ENCODE data around the gene RBCK1.
A peak's percentile ranks its signal among the peaks of the same experiment; 100 is the strongest.

The RBCK1 gene

DNA sequence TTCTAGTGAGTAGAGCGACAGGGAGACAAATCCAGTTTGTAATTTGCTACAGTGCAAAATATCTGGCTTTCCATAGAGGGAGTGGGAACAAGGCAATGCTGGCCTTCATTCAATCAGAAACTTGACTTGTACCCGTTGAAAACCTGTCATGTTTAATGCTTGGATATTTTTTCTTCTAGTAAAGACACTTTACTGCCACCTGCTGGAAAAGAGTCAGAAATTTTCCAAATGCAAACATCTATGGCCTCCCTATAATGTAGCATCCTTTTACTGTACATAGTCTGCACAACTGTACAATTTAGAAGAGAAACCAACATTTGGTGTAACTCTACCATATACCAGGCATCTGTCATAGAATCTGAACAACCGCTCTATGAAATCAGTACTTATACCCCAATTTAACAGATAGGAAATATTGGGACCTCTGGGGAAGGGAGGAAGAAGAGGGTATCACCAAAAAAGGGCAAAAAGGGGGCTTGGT is 70.9 kb downstream of the RBCK1 start:
- 44% methylated on average over 2 of the region's 3 CpGs for WGBS (ENCODE audit: insufficient coverage)
- Histone ChIP-seq H3K9me3 (ENCODE audit: control extremely low read depth in 1 of 5, control insufficient read depth in 4 of 5, insufficient read depth in 2 of 5, low read depth in 1 of 5, low read length in 4 of 5) (no peaks in the 10 kb centered on the region), H3K4me3 (ENCODE audit: control insufficient read depth in 1 of 7, extremely low read depth in 1 of 7, insufficient read depth in 4 of 7, low read depth in 2 of 7, low read length in 6 of 7) (no peak overlapping the region), H3K27me3 (replicated peaks in 2 of 5; ENCODE audit: control insufficient read depth in 4 of 5, insufficient read depth in 5 of 5, low read length in 4 of 5) (no peaks in the 10 kb centered on the region), H3K4me1 (ENCODE audit: control extremely low read depth in 1 of 4, control insufficient read depth in 4 of 4, insufficient read depth in 4 of 4, low read length in 3 of 4) (no peaks in the 10 kb centered on the region), H3K36me3 (ENCODE audit: control insufficient read depth in 4 of 4, insufficient read depth in 4 of 4, low read length in 3 of 4) (peaks cover 13 to 53% (median 42%) of the 10 kb centered on the region in 4 experiments), H3K27ac (ENCODE audit: insufficient read depth in 1 of 2, low read depth in 1 of 2, low read length in 2 of 2, poor library complexity in 1 of 2, severe bottlenecking in 2 of 2) (no peak overlapping the region)
- ChIA-PET POLR2A (no interaction called here), CTCF (interaction anchor here (0.9 to 10.8 kb wide), 17 partner anchors 8 to 126 kb away, joined by 3 to 103 read pairs (median 4); no protein-coding TSS in a partner anchor)
- DNase-seq = peak; percentile 72 to 89 (median 82)

DNA sequence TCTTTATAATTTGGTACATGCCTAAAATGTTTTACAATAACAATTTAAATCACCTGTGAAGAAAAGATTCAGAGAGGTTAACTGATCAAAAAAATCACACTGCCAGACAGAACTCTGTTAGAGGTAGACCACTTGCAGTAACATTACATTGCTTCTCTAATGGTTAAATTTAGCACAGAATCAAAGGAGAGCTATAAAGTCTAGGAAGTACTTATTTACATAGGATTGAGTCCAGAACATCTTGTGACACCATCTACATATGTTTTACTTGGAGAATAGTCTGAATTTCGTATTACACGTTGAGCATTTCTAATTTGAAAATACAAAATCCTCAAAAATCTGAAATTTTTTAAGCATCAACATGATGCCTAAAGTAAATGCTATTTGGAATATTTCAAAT is 71.4 kb downstream of the RBCK1 start:
- no peaks in the 10 kb centered on the region for H3K4me1 ChIP-seq (ENCODE audit: control extremely low read depth in 1 of 4, control insufficient read depth in 4 of 4, insufficient read depth in 4 of 4, low read length in 3 of 4)
- peaks cover 15 to 58% (median 46%) of the 10 kb centered on the region in 4 experiments for H3K36me3 ChIP-seq (ENCODE audit: control insufficient read depth in 4 of 4, insufficient read depth in 4 of 4, low read length in 3 of 4)
- CTCF ChIA-PET = interaction anchor here (1.0 to 10.8 kb wide), 11 partner anchors 8 to 126 kb away, joined by 3 to 103 read pairs (median 4); no protein-coding TSS in a partner anchor
- DNase-seq = no peak
- H3K27me3 ChIP-seq (replicated peaks in 2 of 5; ENCODE audit: control insufficient read depth in 4 of 5, insufficient read depth in 5 of 5, low read length in 4 of 5) = no peaks in the 10 kb centered on the region
- POLR2A ChIA-PET = no interaction called here
- no CpG with 5 or more reads among the region's 2 CpGs for WGBS (ENCODE audit: insufficient coverage)
- no peak overlapping the region for H3K4me3 ChIP-seq (ENCODE audit: control insufficient read depth in 1 of 7, extremely low read depth in 1 of 7, insufficient read depth in 4 of 7, low read depth in 2 of 7, low read length in 6 of 7)
- H3K27ac ChIP-seq (ENCODE audit: insufficient read depth in 1 of 2, low read depth in 1 of 2, low read length in 2 of 2, poor library complexity in 1 of 2, severe bottlenecking in 2 of 2) = no peak overlapping the region
- H3K9me3 ChIP-seq (ENCODE audit: control extremely low read depth in 1 of 5, control insufficient read depth in 4 of 5, insufficient read depth in 2 of 5, low read depth in 1 of 5, low read length in 4 of 5) = no peaks in the 10 kb centered on the region

DNA sequence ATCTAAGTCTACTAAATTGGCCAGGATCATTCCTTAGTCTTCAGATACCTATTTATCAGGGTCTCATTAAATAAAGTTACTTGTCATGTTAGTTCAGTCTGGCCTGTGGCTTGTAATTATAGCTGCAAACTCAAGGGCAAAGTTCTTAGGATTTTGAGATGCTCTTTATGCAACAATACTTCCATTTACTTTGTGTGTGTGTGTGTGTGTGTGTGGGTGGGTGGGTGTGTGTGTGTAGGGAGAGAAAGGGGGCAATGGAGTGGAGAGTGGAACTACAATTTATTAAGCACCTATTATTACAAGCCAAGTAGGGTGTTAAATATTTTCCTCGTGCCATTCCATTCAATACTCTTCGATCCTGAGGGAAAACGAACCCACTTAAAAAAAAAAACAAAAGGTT is 71.9 kb downstream of the RBCK1 start:
- ChIA-PET CTCF (interaction anchor here (1.0 to 10.8 kb wide), 4 partner anchors 13 to 127 kb away, joined by 3 to 103 read pairs (median 5); no protein-coding TSS in a partner anchor), POLR2A (no interaction called here)
- H3K27me3 ChIP-seq (replicated peaks in 2 of 5; ENCODE audit: control insufficient read depth in 4 of 5, insufficient read depth in 5 of 5, low read length in 4 of 5) = no peaks in the 10 kb centered on the region
- H3K4me1 ChIP-seq (ENCODE audit: control extremely low read depth in 1 of 4, control insufficient read depth in 4 of 4, insufficient read depth in 4 of 4, low read length in 3 of 4) = no peaks in the 10 kb centered on the region
- H3K9me3 ChIP-seq (ENCODE audit: control extremely low read depth in 1 of 5, control insufficient read depth in 4 of 5, insufficient read depth in 2 of 5, low read depth in 1 of 5, low read length in 4 of 5) = no peaks in the 10 kb centered on the region
- WGBS (ENCODE audit: insufficient coverage) = 96% methylated on average over 3 of the region's 3 CpGs
- no peak overlapping the region for H3K27ac ChIP-seq (ENCODE audit: insufficient read depth in 1 of 2, low read depth in 1 of 2, low read length in 2 of 2, poor library complexity in 1 of 2, severe bottlenecking in 2 of 2)
- peaks cover 15 to 59% (median 47%) of the 10 kb centered on the region in 4 experiments for H3K36me3 ChIP-seq (ENCODE audit: control insufficient read depth in 4 of 4, insufficient read depth in 4 of 4, low read length in 3 of 4)
- H3K4me3 ChIP-seq (ENCODE audit: control insufficient read depth in 1 of 7, extremely low read depth in 1 of 7, insufficient read depth in 4 of 7, low read depth in 2 of 7, low read length in 6 of 7) = no peak overlapping the region
- DNase-seq = no peak

DNA sequence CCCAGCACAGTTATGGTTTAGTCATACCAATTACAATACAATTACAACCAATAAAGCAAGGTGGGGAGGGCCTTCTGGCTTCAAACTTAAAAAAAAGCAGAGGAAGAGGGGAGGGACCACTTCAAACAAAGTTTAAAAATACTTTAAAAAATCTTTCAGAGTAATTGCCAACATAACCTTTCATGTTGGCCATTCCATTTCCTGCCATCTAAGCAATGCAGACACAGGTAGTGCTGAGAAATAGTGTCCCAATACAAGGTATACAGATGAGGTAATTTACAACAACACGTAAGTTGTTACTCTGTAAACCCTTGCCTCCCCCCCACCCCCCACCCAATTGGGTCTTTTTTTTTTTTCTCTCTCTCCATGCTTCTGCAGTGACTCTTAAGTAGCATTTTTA is 73.1 kb downstream of the RBCK1 start:
- CTCF ChIA-PET = interaction anchor here (0.8 to 10.8 kb wide), 5 partner anchors 14 to 128 kb away, joined by 3 to 103 read pairs (median 3); no protein-coding TSS in a partner anchor
- H3K9me3 ChIP-seq (ENCODE audit: control extremely low read depth in 1 of 5, control insufficient read depth in 4 of 5, insufficient read depth in 2 of 5, low read depth in 1 of 5, low read length in 4 of 5) = no peaks in the 10 kb centered on the region
- H3K4me3 ChIP-seq (ENCODE audit: control insufficient read depth in 1 of 7, extremely low read depth in 1 of 7, insufficient read depth in 4 of 7, low read depth in 2 of 7, low read length in 6 of 7) = no peak overlapping the region
- POLR2A ChIA-PET = no interaction called here
- no peak overlapping the region for H3K27ac ChIP-seq (ENCODE audit: insufficient read depth in 1 of 2, low read depth in 1 of 2, low read length in 2 of 2, poor library complexity in 1 of 2, severe bottlenecking in 2 of 2)
- WGBS (ENCODE audit: insufficient coverage) = no CpG with 5 or more reads among the region's 1 CpG
- no peak for DNase-seq
- H3K36me3 ChIP-seq (ENCODE audit: control insufficient read depth in 4 of 4, insufficient read depth in 4 of 4, low read length in 3 of 4) = peaks cover 15 to 64% (median 51%) of the 10 kb centered on the region in 4 experiments
- no peaks in the 10 kb centered on the region for H3K27me3 ChIP-seq (replicated peaks in 2 of 5; ENCODE audit: control insufficient read depth in 4 of 5, insufficient read depth in 5 of 5, low read length in 4 of 5)
- no peaks in the 10 kb centered on the region for H3K4me1 ChIP-seq (ENCODE audit: control extremely low read depth in 1 of 4, control insufficient read depth in 4 of 4, insufficient read depth in 4 of 4, low read length in 3 of 4)
